Loucy (cell line): ENCODE data around the gene TMC2.

Experiments
- CTCF ChIP-seq: fragments of 200-600 bp; sonication (generic); conservative IDR thresholded peaks from 2 replicates; pipeline ENCODE4 v1.5.1; 2014; ENCODE audit warnings: mild to moderate bottlenecking, antibody characterized with exemption, low read length
- EZH2phosphoT487 ChIP-seq: fragments of 200-600 bp; IDR thresholded peaks from 2 replicates; pipeline ENCODE4 v1.6.1; 2018; ENCODE audit warnings: antibody characterized with exemption, mild to moderate bottlenecking, moderate library complexity, borderline replicate concordance

GRCh38 chr20:2508631-2509467, 27.5 kb upstream of the TMC2 start, which contains the start of gene ZNF343:
- TF ChIP-seq CTCF (no peak), EZH2phosphoT487 (no peak)
